Activated CD8-positive, alpha-beta memory T cell treated with anti-CD3 and anti-CD28 coated beads, Interleukin-2, amount 50 U/mL, for 1 hour (primary cell): ENCODE measurements around the gene TP53BP2.
"Not testable (repeated sequence)": the region's sequence is repeated elsewhere in the genome, so short reads cannot be mapped to it uniquely, and the experiment has no call there.

Source experiments
- DNase-seq: peaks from one replicate; pipeline ENCODE4 v3.0.0-alpha.2; 2020; ENCODE audit errors: extremely low read depth

Gene TP53BP2

GRCh38 chr1:223761411-223761810 lies 84.3 kb downstream of the TP53BP2 start:
- DNase-seq = no peak

- no peak for DNase-seq
Measured at GRCh38 chr1:223760833-223761232, 84.9 kb downstream of the TP53BP2 start.

GRCh38 chr1:223759273-223759672 lies 86.5 kb downstream of the TP53BP2 start:
- DNase-seq = no peak

- DNase-seq = no peak
Measured at GRCh38 chr1:223758734-223759133, 87.0 kb downstream of the TP53BP2 start.

- no peak for DNase-seq
Measured at GRCh38 chr1:223756806-223757700, 88.7 kb downstream of the TP53BP2 start.

- DNase-seq = no peak
Measured at GRCh38 chr1:223755992-223756775, 89.6 kb downstream of the TP53BP2 start.

GRCh38 chr1:223755432-223755792 lies 90.3 kb downstream of the TP53BP2 start:
- DNase-seq = no peak

- no peak for DNase-seq
Measured at GRCh38 chr1:223754681-223755431, 90.9 kb downstream of the TP53BP2 start.

GRCh38 chr1:223752721-223753515 lies 92.8 kb downstream of the TP53BP2 start:
- DNase-seq = no peak

- no peak for DNase-seq
Measured at GRCh38 chr1:223751696-223752095, 94.1 kb downstream of the TP53BP2 start.

GRCh38 chr1:223750730-223751570 lies 94.8 kb downstream of the TP53BP2 start:
- DNase-seq = no peak

- peak; percentile 20 for DNase-seq
Measured at GRCh38 chr1:223748773-223749733, 96.7 kb downstream of the TP53BP2 start.

- no peak for DNase-seq
Measured at GRCh38 chr1:223748405-223748772, 97.4 kb downstream of the TP53BP2 start.

- no peak for DNase-seq
Measured at GRCh38 chr1:223747838-223748335, 97.9 kb downstream of the TP53BP2 start.

- no peak for DNase-seq
Measured at GRCh38 chr1:223745731-223746130, 100.0 kb downstream of the TP53BP2 start.

GRCh38 chr1:223742856-223743517 lies 102.8 kb downstream of the TP53BP2 start:
- DNase-seq = no peak

GRCh38 chr1:223741861-223742260 lies 103.9 kb downstream of the TP53BP2 start:
- DNase-seq = no peak

- not testable (repeated sequence) for DNase-seq
Measured at GRCh38 chr1:223740038-223740736, 105.6 kb downstream of the TP53BP2 start.
